ENCODE results near the gene ZPR1. TPM values are rescaled to one million over a fixed set of nuclear protein-coding genes. Genes with fewer than 3 reads are reported as not detected.
"Not testable (repeated sequence)": the region's sequence is repeated elsewhere in the genome, so short reads cannot be mapped to it uniquely, and the experiment has no call there.

The ZPR1 gene
- total RNA-seq, 2 experiments from 2014 or later, result 89.9 TPM

GRCh38 chr11:116808262-116809175, 20.7 kb upstream of the ZPR1 start:
- CTCF ChIA-PET, result no interaction called here

GRCh38 chr11:116807601-116808261, 19.9 kb upstream of the ZPR1 start:
- POLR2A ChIA-PET, result no interaction called here
- intact Hi-C loops (cut with micrococcal nuclease), result no loop called here
- DNase-seq (no peak), ATAC-seq (no peak)
- H3K27me3 Mint-ChIP-seq, result peaks cover 4% of the 10 kb centered on the region
- H3K36me3 Mint-ChIP-seq (ENCODE audit: low read depth), result no peaks in the 10 kb centered on the region
- no peak overlapping the region for H3K27ac Mint-ChIP-seq
- no peak for TF ChIP-seq CTCF (IDR thresholded peaks at IDR 0.05)
- no peak overlapping the region for H3K4me3 Mint-ChIP-seq
- H3K4me1 Mint-ChIP-seq (ENCODE audit: low read depth), result no peaks in the 10 kb centered on the region
- H3K9me3 Mint-ChIP-seq, result no peaks in the 10 kb centered on the region
- CTCF ChIA-PET, result interaction anchor here (1.0 kb wide), 1 partner anchor 17 kb away, joined by 3 read pairs; the partner anchor contains the start of gene APOA5

More at GRCh38 chr11:116808262-116809175, 20.7 kb upstream of the ZPR1 start:
- H3K4me1 Mint-ChIP-seq (ENCODE audit: low read depth), result no peaks in the 10 kb centered on the region
- POLR2A ChIA-PET, result no interaction called here
- intact Hi-C loops (cut with micrococcal nuclease), result no loop called here
- H3K4me3 Mint-ChIP-seq, result no peak overlapping the region
- no peak for TF ChIP-seq CTCF (IDR thresholded peaks at IDR 0.05)
- ATAC-seq (no peak), DNase-seq (no peak)
- H3K36me3 Mint-ChIP-seq (ENCODE audit: low read depth), result no peaks in the 10 kb centered on the region
- no peak overlapping the region for H3K27ac Mint-ChIP-seq
- no peaks in the 10 kb centered on the region for H3K9me3 Mint-ChIP-seq
- H3K27me3 Mint-ChIP-seq, result peaks cover 3% of the 10 kb centered on the region

- no peak overlapping the region for H3K4me3 Mint-ChIP-seq
- no peak overlapping the region for H3K27ac Mint-ChIP-seq
- DNase-seq (no peak), ATAC-seq (no peak)
- TF ChIP-seq CTCF (IDR thresholded peaks at IDR 0.05), result no peak
- H3K9me3 Mint-ChIP-seq, result no peaks in the 10 kb centered on the region
- H3K36me3 Mint-ChIP-seq (ENCODE audit: low read depth), result no peaks in the 10 kb centered on the region
- intact Hi-C loops (cut with micrococcal nuclease), result no loop called here
- POLR2A ChIA-PET, result no interaction called here
- no peaks in the 10 kb centered on the region for H3K4me1 Mint-ChIP-seq (ENCODE audit: low read depth)
- peaks cover 6% of the 10 kb centered on the region for H3K27me3 Mint-ChIP-seq
- CTCF ChIA-PET, result interaction anchor here (1.0 to 3.0 kb wide), 2 partner anchors 13 to 32 kb away, joined by 3 to 11 read pairs; partner anchors contain the start of gene APOA5
These were observed 16.2 kb upstream of the ZPR1 start for GRCh38 chr11:116804001-116804400.

GRCh38 chr11:116801662-116802061, 13.8 kb upstream of the ZPR1 start:
- H3K27ac Mint-ChIP-seq; H3K4me3 Mint-ChIP-seq; DNase-seq; ATAC-seq; H3K4me1 Mint-ChIP-seq (ENCODE audit: low read depth); POLR2A ChIA-PET; H3K9me3 Mint-ChIP-seq; intact Hi-C loops (cut with micrococcal nuclease); H3K27me3 Mint-ChIP-seq; H3K36me3 Mint-ChIP-seq (ENCODE audit: low read depth): not testable (repeated sequence)
- CTCF ChIA-PET, result interaction anchor here (0.8 to 1.0 kb wide), 2 partner anchors 10 to 14 kb away, joined by 3 to 6 read pairs; partner anchors contain the start of genes APOA5 and ZPR1

- intact Hi-C loops (cut with micrococcal nuclease), result no loop called here
- DNase-seq (no peak), ATAC-seq (no peak)
- no peaks in the 10 kb centered on the region for H3K36me3 Mint-ChIP-seq (ENCODE audit: low read depth)
- no peak overlapping the region for H3K4me3 Mint-ChIP-seq
- ChIA-PET POLR2A (interaction anchor here (1.1 kb wide), 1 partner anchor 14 kb away, joined by 3 read pairs; no protein-coding TSS in a partner anchor), CTCF (interaction anchor here (1.7 to 2.8 kb wide), 3 partner anchors 10 to 305 kb away, joined by 5 to 17 read pairs (median 10); partner anchors contain the start of gene APOA5)
- H3K27ac Mint-ChIP-seq, result no peak overlapping the region
- H3K4me1 Mint-ChIP-seq (ENCODE audit: low read depth), result no peaks in the 10 kb centered on the region
- no peak for TF ChIP-seq CTCF (IDR thresholded peaks at IDR 0.05)
- peaks cover 6% of the 10 kb centered on the region for H3K27me3 Mint-ChIP-seq
- H3K9me3 Mint-ChIP-seq, result no peaks in the 10 kb centered on the region
These were observed 12.8 kb upstream of the ZPR1 start for GRCh38 chr11:116800610-116801009.
